Naive thymus-derived CD8-positive, alpha-beta T cell (primary cell): ENCODE data around the gene LEAP2. TPM values are rescaled to one million over a fixed set of nuclear protein-coding genes. Genes with fewer than 3 reads are reported as not detected.
A peak's percentile ranks its signal among the peaks of the same experiment; 100 is the strongest.

ENCODE experiments used
- ATAC-seq, 2 donors: fragments of 150-1000 bp; cut with Tn5 transposase in 1 of 2; sonication (Bioruptor Pico), chemical (Tn5 transposase) in 1 of 2; 1 replicate in 1 of 2; 2 replicates in 1 of 2; pipeline ENCODE4 v1.10.0; 2021; ENCODE audit warnings: mild to moderate bottlenecking in 2 of 2, moderate library complexity in 2 of 2
- POLR2A ChIA-PET: fragments of 350-600 bp; sonication (Branson Sonifier 250); formaldehyde crosslinking; loops from one replicate; lab custom pipeline; 2021; ENCODE audit warnings: antibody characterized with exemption; lab: Charles Lee
- DNase-seq, 10 donors: peaks; one replicate each; pipeline versions ENCODE4 v3.0.0 to v3.0.0-alpha.2; 2020 to 2022
- H3K27ac Mint-ChIP-seq, 10 donors: one replicate each; pipeline ENCODE4 v1.8.0; 2020 to 2022; ENCODE audit warnings: mild to moderate bottlenecking in 10 of 10, mixed read lengths in 10 of 10, moderate library complexity in 4 of 10, inconsistent platforms in 1 of 10
- H3K27me3 Mint-ChIP-seq, 5 donors: one replicate each; pipeline ENCODE4 v1.8.0; 2021 to 2022; ENCODE audit warnings: mixed read lengths in 5 of 5
- H3K36me3 Mint-ChIP-seq, 3 donors: one replicate each; pipeline ENCODE4 v1.8.0; 2020 to 2022; ENCODE audit warnings: mixed read lengths in 3 of 3, mild to moderate bottlenecking in 2 of 3, inconsistent platforms in 1 of 3
- H3K4me1 Mint-ChIP-seq, 4 donors: one replicate each; pipeline ENCODE4 v1.8.0; 2021 to 2022; ENCODE audit warnings: mixed read lengths in 4 of 4
- H3K4me3 Mint-ChIP-seq, 10 donors: one replicate each; pipeline ENCODE4 v1.8.0; 2020 to 2022; ENCODE audit warnings: mild to moderate bottlenecking in 10 of 10, mixed read lengths in 10 of 10, moderate library complexity in 6 of 10, inconsistent platforms in 1 of 10
- H3K9me3 Mint-ChIP-seq, 9 donors: one replicate each; pipeline ENCODE4 v1.8.0; 2020 to 2022; ENCODE audit warnings: mixed read lengths in 9 of 9, mild to moderate bottlenecking in 3 of 9, inconsistent platforms in 1 of 9, moderate library complexity in 1 of 9
- polyA plus RNA-seq, 3 donors: library from polyadenylated mRNA; unstranded; fragments of 300-500 nt; fragmentation: Illumina TruSeq; gene quantifications; one replicate each; pipeline ENCODE4 v1.2.3, GENCODE V29; 2021
- total RNA-seq, 8 experiments: library from RNA in 2 of 8; stranded (reverse) in 2 of 8; gene quantifications; one replicate each; pipeline ENCODE4 v1.2.3 and lab custom pipeline; 2021 to 2026

The LEAP2 gene
- total and polyA plus RNA-seq, 5 experiments from 2014 or later: 0.64 to 6.8 (median 2.1) TPM

DNA sequence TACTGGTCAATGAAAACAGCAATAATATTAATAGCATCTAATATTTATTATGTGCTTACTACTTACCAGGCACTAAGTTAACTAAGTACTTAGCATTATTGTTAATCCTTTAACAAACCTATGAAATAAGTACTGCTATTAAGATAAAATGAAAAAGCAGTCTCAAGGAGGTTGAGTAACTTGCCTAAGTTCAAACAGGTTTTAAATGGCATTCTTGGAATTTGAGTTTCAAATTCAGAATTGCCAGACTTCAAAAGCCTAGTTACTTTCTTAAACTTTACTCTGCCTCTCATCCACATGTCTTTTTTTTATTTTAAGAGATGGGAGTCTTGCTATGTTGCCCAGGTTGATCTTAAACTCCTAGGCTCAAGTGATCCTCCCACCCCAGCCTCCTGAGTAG lies 16.0 kb downstream of the LEAP2 start:
- Mint-ChIP-seq H3K27ac (peak overlapping the region in 3 of 10 donors; percentile 4 to 29 (median 11)), H3K4me1 (peaks cover 0 to 1% (median 0%) of the 10 kb centered on the region in 4 donors), H3K4me3 (no peak overlapping the region), H3K9me3 (no peaks in the 10 kb centered on the region), H3K36me3 (peaks cover 0 to 81% (median 18%) of the 10 kb centered on the region in 3 donors), H3K27me3 (no peaks in the 10 kb centered on the region)
- no peak for DNase-seq
- ATAC-seq: no peak
- POLR2A ChIA-PET: no interaction called here

DNA sequence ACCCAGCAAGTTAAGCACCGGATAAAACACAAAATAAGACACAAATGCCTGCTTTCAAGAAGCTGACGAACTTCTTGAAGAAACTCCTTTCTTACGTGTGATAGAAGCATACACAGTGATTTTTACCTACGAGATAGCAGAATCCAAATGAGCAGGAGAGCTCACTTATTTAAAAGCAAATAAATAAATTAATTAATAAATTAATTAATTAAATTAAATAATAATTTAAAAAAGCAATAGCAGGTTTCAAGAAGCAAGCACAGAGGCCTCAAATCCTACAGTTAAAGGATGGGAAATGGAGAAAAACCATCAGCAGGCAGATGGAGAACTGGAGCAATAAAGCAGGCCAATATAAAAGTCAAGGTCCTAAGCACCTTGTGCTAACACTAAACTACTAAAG lies 17.3 kb downstream of the LEAP2 start:
- DNase-seq (no peak), ATAC-seq (no peak)
- POLR2A ChIA-PET: interaction anchor here (0.6 kb wide), 1 partner anchor 143 kb away, joined by 3 read pairs; no protein-coding TSS in a partner anchor
- Mint-ChIP-seq H3K36me3 (peaks cover 7 to 82% (median 21%) of the 10 kb centered on the region in 3 donors), H3K9me3 (no peaks in the 10 kb centered on the region), H3K27ac (no peak overlapping the region), H3K27me3 (no peaks in the 10 kb centered on the region), H3K4me3 (no peak overlapping the region), H3K4me1 (peaks cover 0 to 4% (median 1%) of the 10 kb centered on the region in 4 donors)

DNA sequence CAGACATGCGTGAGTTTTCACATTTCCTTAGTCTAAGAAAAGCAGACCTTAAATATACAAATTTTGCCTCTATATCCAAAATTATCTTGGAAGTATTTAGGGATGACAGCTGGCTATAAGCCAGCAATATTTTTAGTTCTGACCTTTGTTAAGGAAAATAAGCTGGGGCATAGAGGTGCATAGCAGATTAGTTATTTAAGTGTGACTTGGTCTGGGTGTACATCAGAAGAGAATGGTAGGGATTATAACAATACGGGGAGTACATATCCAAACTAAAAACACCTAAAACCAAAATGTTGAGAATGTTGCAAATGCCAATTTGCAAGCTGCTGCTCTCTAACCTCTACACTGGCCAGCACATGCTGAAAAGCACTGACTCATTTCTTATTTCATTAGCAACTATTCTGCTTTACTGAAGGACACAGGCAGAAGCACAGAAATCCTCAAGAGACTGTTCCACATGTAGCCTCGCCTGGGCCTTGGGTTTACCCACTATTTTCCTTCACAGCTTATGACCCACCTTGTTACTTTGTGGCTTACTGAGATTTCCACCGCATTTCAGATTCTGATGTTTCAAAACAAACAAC lies 22.3 kb downstream of the LEAP2 start:
- Mint-ChIP-seq H3K36me3 (peaks cover 7 to 84% (median 17%) of the 10 kb centered on the region in 3 donors), H3K9me3 (no peaks in the 10 kb centered on the region), H3K27ac (peak overlapping the region in 5 of 10 donors; percentile 8 to 71 (median 17)), H3K4me1 (peaks cover 0 to 6% (median 1%) of the 10 kb centered on the region in 4 donors), H3K4me3 (no peak overlapping the region), H3K27me3 (no peaks in the 10 kb centered on the region)
- DNase-seq (no peak), ATAC-seq (no peak)
- POLR2A ChIA-PET: no interaction called here

DNA sequence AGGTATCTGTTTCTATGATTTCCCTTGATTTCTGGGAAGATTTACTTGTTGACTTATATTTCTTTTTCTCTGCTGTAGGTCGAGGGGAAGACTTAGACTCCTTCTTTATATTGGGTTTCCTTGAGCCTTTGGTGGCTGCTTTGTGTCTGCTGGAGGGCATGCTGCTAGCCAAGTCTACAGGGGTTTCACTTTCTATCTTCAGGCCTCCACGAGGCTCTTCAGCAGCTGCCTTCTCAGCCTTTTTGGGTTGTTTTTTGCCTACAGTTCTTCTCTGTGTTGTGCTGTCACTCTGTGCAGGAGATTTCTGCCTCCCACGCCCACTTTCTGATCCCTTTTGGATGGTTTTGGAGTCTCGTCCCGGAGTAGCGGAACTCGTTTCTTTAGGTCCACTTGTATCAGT lies 23.2 kb downstream of the LEAP2 start:
- DNase-seq: no peak
- peaks cover 0 to 6% (median 1%) of the 10 kb centered on the region in 4 donors for H3K4me1 Mint-ChIP-seq
- no peaks in the 10 kb centered on the region for H3K9me3 Mint-ChIP-seq
- peak overlapping the region in 6 of 10 donors; percentile 16 to 65 (median 22) for H3K27ac Mint-ChIP-seq
- H3K4me3 Mint-ChIP-seq: no peak overlapping the region
- ATAC-seq: no peak
- H3K27me3 Mint-ChIP-seq: no peaks in the 10 kb centered on the region
- H3K36me3 Mint-ChIP-seq: peaks cover 7 to 87% (median 17%) of the 10 kb centered on the region in 3 donors
- POLR2A ChIA-PET: interaction anchor here (0.7 kb wide), 1 partner anchor 67 kb away, joined by 3 read pairs; the partner anchor contains the start of gene AFF4

DNA sequence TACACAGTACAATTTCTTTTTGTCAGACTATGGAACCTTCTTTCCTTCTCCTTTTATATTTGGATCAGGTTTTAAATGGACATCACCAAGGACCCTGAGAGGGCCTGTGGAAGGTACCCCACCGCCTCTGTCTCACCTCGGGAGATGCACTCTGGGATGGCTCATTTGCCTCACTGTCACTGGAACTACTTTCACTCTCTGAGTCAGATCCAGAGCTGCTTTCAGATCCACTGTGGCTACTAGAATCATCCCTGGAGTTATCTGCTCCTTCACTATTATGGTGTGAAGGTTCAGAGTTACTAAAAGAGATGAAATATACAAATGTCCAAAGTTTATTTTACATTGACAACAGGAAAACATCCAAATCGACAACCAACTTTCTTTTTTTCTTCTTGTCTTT lies 24.6 kb downstream of the LEAP2 start:
- Mint-ChIP-seq H3K4me1 (peaks cover 0 to 5% (median 1%) of the 10 kb centered on the region in 4 donors), H3K9me3 (no peaks in the 10 kb centered on the region), H3K4me3 (no peak overlapping the region), H3K27ac (no peak overlapping the region), H3K27me3 (no peaks in the 10 kb centered on the region), H3K36me3 (peaks cover 7 to 84% (median 12%) of the 10 kb centered on the region in 3 donors)
- DNase-seq (no peak), ATAC-seq (no peak)
- POLR2A ChIA-PET: no interaction called here

DNA sequence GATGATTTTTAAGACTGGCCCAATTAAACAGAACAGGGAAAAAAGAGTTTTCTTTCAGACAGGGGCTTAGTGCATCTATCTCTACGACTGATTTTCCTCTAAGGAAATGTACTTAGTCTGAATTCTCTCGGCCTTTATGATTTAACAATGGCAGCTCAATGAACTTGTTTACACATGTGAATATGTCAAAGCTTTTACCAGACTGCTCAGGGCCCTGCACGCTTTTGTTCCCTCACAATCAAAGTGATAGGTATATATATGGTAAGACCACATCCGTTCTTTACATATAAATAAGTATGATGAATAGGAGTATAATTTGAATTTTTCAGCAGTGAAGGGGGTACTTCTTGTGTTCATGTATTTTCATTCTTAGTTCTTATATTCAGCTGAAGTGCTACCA lies 27.6 kb downstream of the LEAP2 start:
- no peak overlapping the region for H3K4me3 Mint-ChIP-seq
- POLR2A ChIA-PET: no interaction called here
- peaks cover 5 to 13% (median 12%) of the 10 kb centered on the region in 4 donors for H3K4me1 Mint-ChIP-seq
- no peaks in the 10 kb centered on the region for H3K27me3 Mint-ChIP-seq
- no peaks in the 10 kb centered on the region for H3K9me3 Mint-ChIP-seq
- no peak overlapping the region for H3K27ac Mint-ChIP-seq
- H3K36me3 Mint-ChIP-seq: peaks cover 0 to 73% (median 14%) of the 10 kb centered on the region in 3 donors
- ATAC-seq: no peak
- DNase-seq: no peak

DNA sequence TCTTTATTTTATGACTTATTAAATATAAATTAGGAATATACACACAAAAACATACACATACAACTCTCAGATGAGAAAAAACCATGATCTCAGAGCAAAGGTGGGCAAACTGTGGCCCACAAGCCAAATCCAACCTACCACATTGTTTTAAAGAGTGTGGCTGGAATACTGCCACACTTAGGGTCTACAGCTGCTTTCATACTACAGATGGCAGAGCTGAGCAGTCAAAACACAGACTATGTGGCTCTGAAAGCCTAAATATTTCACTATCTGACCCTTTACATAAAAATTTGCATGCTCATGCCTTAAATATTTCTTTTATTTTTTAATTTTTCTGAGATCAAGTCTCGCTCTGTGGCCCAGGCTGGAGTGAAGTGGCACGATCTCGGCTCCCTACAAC lies 28.3 kb downstream of the LEAP2 start:
- Mint-ChIP-seq H3K27me3 (no peaks in the 10 kb centered on the region), H3K4me3 (no peak overlapping the region), H3K9me3 (no peaks in the 10 kb centered on the region), H3K4me1 (peaks cover 5 to 14% (median 13%) of the 10 kb centered on the region in 4 donors), H3K36me3 (peaks cover 0 to 66% (median 10%) of the 10 kb centered on the region in 3 donors), H3K27ac (no peak overlapping the region)
- ATAC-seq (no peak), DNase-seq (no peak)
- POLR2A ChIA-PET: no interaction called here

DNA sequence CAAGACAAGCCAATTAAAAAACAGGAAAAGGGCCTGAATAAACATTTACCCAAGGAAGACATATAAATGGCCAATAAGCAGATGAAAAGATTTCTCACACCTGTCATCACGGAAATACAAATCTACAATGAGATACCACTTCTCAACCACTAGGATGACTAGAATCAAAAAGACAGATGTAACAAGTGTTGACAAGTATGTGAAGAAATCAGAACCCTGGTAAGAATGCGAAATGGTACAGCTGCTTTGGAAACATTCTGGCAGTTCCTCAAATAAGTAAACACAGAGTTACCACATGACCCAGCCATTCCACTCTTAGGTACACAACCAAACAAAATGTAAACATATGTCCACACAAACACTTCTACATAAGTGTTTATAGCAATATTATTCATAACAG lies 32.5 kb downstream of the LEAP2 start:
- H3K9me3 Mint-ChIP-seq: no peaks in the 10 kb centered on the region
- H3K27ac Mint-ChIP-seq: no peak overlapping the region
- POLR2A ChIA-PET: interaction anchor here (1.2 kb wide), 1 partner anchor 11 kb away, joined by 6 read pairs; no protein-coding TSS in a partner anchor
- ATAC-seq (no peak), DNase-seq (no peak)
- no peak overlapping the region for H3K4me3 Mint-ChIP-seq
- no peaks in the 10 kb centered on the region for H3K27me3 Mint-ChIP-seq
- H3K4me1 Mint-ChIP-seq: peaks cover 12 to 29% (median 24%) of the 10 kb centered on the region in 4 donors
- peaks cover 0 to 49% (median 14%) of the 10 kb centered on the region in 3 donors for H3K36me3 Mint-ChIP-seq

DNA sequence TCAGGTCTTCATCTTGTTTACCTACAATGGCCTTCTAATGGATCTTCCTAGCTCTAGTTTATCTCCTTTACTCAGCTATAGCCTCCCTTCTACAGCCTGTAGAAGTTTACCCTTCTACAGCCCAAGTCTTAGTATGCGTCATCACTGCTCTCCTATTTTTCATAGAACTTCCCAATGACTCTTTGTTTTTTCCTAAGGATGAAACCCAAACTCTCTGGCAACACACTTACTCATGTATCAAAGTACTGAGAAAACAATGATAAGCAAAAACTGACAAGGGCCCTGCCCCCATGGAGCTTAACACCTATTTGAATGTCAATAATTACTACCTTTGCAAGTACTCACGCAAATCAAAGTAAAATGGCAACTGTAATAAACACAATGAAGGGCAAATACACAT lies 33.7 kb downstream of the LEAP2 start:
- H3K9me3 Mint-ChIP-seq: no peaks in the 10 kb centered on the region
- no peak for DNase-seq

DNA sequence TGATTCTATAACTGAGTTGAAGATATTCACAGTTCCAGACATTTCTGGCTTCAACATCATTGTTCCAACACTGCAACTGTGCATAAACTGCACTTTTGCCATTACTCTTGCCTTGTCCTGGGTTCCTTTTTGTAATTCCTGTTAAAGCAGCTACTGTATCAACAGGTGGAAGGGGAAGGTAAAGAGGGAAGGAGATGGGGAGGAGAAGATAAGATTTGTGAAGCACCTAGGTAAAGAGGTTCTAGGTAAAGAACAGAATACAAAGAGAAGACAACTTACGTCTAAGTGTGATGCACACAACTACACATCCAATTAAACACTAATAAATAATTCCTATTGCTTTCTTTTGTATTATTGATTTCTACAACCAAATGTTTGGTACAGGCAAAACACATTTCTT lies 36.2 kb downstream of the LEAP2 start:
- peaks cover 0 to 52% (median 15%) of the 10 kb centered on the region in 3 donors for H3K36me3 Mint-ChIP-seq
- POLR2A ChIA-PET: no interaction called here
- H3K4me1 Mint-ChIP-seq: peaks cover 11 to 34% (median 20%) of the 10 kb centered on the region in 4 donors
- H3K27me3 Mint-ChIP-seq: no peaks in the 10 kb centered on the region
- DNase-seq (no peak), ATAC-seq (no peak)
- H3K4me3 Mint-ChIP-seq: no peak overlapping the region
- peak overlapping the region in 1 of 10 donors; percentile 3 for H3K27ac Mint-ChIP-seq
- H3K9me3 Mint-ChIP-seq: no peaks in the 10 kb centered on the region

More for the DNA sequence above, 33.7 kb downstream of the LEAP2 start:
- ATAC-seq: no peak
- Mint-ChIP-seq H3K36me3 (peaks cover 0 to 52% (median 18%) of the 10 kb centered on the region in 3 donors), H3K4me1 (peaks cover 14 to 32% (median 26%) of the 10 kb centered on the region in 4 donors), H3K27ac (peak overlapping the region in 3 of 10 donors; percentile 0 to 66 (median 12)), H3K4me3 (no peak overlapping the region), H3K27me3 (no peaks in the 10 kb centered on the region)
- POLR2A ChIA-PET: interaction anchor here (0.7 kb wide), 1 partner anchor 1620 kb away, joined by 3 read pairs; no protein-coding TSS in a partner anchor

DNA sequence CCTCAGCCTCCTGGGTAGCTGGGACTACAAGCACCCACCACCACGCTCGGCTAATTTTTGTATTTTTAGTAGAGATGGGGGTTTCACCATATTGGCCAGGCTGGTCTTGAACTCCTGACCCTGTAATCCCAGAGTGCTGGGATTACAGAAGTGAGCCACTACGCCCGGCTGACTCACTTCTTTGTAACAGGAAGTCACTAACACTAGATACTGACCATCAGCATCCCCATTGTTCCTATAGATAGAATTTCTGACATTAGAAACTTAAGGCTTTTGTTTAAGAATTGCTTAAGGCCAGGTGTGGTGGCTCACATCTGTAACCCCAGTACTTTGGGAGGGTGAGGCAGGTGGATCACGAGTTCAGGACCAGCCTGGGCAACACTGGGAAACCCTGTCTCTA lies 42.2 kb downstream of the LEAP2 start:
- DNase-seq (no peak), ATAC-seq (no peak)
- POLR2A ChIA-PET: interaction anchor here (0.7 to 1.7 kb wide), 2 partner anchors 10 to 112 kb away, joined by 3 to 6 read pairs; no protein-coding TSS in a partner anchor
- Mint-ChIP-seq H3K27ac (peak overlapping the region in 1 of 10 donors; percentile 39), H3K9me3 (no peaks in the 10 kb centered on the region), H3K27me3 (no peaks in the 10 kb centered on the region), H3K4me3 (no peak overlapping the region), H3K36me3 (peaks cover 4 to 71% (median 17%) of the 10 kb centered on the region in 3 donors), H3K4me1 (peaks cover 0 to 14% (median 8%) of the 10 kb centered on the region in 4 donors)

DNA sequence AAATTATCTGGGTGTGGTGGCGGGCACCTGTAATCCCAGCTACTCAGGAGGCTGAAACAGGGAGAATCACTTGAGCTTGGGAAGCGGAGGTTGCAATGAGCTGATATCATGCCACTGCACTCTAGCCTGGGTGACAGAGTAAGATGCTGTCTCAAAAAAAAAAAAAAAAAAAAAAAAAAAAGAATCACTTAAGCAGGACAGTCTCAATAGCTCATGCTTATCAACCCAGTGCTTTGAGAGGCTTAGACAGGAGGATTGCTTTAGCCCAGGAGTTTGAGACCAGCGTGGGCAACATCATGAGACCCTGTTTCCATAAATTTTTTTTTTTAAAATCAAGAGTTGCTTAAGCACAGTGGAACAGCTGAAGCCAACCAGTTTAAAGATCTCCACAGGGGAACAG lies 42.6 kb downstream of the LEAP2 start:
- Mint-ChIP-seq H3K36me3 (peaks cover 4 to 75% (median 18%) of the 10 kb centered on the region in 3 donors), H3K27me3 (no peaks in the 10 kb centered on the region), H3K9me3 (no peaks in the 10 kb centered on the region), H3K27ac (peak overlapping the region in 1 of 10 donors; percentile 39), H3K4me3 (no peak overlapping the region), H3K4me1 (peaks cover 0 to 15% (median 6%) of the 10 kb centered on the region in 4 donors)
- DNase-seq: no peak
- ATAC-seq: no peak
- POLR2A ChIA-PET: interaction anchor here (0.7 to 1.7 kb wide), 2 partner anchors 10 to 112 kb away, joined by 3 to 6 read pairs; no protein-coding TSS in a partner anchor
